Stimulated activated CD8-positive, alpha-beta memory T cell treated with anti-CD3 and anti-CD28 coated beads, Interleukin-12 subunit alpha, Interleukin-12 subunit beta, amount 100 ng/mL, for 24 hours (primary cell): ENCODE results near the gene CXorf58.

Source experiments
- DNase-seq: peaks from one replicate; pipeline ENCODE4 v3.0.0-alpha.2; 2020; ENCODE audit errors: extremely low read depth

Gene CXorf58

DNA sequence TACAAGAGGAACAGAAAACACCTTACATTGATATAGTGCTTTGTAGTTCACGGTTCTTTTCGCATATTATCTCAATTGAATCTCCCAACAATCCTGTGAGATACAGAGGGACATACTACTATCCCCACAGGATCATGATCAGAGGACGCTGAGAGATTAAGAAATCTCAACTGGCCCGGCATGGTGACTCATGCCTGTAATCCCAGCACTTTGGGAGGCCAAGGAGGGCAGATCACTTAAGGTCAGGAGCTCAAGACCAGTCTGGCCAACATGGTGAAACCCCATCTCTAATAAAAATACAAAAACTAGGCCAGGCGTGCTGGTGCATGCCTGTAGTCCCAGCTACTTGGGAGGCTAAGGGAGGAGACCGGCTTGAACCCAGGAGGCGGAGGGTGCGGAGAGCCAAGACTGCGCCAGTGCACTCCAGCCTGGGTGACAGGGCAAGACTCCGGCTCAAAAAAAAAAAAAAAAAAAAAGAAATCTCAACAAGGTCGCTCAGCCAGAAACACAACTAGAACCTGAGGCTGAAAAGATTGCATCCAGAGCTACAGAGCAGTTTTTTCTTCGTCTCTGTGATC, 7.5 kb upstream of the CXorf58 start:
- DNase-seq: no peak

DNA sequence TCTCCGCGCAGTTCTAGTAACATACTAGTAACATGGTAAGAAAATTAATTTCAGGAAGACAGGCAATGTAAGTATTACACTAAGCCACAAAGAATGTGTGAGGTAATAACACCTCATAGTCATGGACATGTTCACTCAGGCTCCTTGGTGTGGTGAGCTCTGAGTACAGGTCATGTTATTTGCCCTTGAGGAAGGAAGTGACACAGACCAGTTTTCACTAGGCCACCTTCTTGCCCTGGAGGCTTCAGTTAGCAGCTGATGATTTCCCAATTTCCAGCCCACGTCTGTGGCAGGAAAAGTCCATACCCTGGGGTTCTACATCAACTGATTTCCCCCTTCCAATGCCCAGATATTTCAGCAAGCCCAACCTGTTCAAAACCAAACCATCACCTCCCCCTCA, 6.7 kb upstream of the CXorf58 start:
- no peak for DNase-seq

DNA sequence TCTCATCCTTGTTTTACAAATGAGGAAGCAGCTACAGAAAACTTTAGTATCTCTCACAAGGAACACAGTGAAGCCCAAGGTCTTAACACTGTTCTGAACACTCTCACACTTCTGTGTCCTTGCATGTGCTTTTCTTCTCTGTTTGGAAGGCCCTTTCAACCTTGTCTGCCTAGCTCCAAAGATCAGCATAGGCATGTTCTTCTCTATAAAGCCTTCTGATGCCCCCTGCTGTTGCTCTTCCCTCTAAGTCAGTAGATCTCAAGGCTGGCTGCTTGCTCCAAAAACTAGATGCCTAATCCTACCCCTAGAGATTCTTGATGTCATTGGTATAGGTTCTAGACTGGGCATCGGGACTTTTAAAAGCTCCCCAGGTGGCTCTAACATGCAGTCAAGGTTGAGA, 6.0 kb upstream of the CXorf58 start:
- no peak for DNase-seq

DNA sequence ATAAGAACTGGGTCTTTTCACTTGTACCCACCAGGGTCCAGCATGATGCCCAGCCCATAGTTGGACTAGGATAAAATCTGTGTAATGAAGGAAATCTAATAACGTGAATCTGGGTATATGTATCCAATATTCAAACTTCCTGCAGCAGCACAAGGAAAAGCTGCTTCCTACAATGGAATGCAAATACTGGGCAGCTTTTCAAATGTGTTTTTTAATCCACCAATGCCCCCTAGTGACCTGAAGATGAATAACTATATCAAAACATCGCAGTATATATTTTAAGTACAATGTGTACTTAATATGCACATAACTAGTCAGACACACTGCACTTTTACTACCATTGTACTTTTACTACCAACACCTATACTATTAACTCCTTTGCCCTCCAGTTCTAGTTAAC, 5.4 kb upstream of the CXorf58 start:
- DNase-seq: no peak

DNA sequence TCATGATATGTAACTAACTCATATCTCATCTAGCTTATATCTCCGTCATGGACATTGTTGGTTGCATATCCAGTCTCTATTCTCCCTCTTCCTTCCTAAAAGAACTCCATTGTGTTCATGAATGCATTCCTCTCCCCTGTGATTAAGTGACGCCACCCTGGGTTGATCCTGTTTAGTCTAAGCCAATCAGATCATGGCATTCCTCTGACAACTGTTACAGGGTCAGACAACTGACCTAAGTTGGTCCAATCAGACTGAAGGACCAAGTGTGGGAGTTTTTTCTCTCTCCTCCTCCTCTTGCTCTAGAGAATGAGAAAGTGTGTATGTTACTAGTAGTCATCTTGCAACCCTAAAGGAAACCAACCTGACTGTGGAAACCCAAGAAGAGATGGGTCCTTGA, 3.7 kb upstream of the CXorf58 start:
- DNase-seq: no peak

DNA sequence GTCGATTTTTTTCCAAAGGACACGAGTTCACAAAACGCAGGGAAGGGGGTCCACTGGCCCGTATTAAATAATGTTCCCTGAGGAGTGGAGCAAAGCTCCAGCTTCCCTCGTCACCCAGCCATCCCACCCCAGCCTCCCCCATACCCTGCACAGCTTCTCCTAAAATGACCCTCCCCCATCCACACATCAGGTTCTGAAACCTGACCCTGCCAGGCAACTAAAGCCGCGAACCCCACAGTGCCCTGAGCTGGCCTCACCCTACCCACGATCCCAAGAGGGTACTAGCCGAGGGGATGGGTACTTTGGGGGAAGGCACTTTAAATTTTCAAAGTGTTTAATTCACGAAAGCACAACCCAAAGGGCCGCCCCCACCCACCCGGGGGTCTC, 702 bp upstream of the CXorf58 start:
- DNase-seq: no peak

DNA sequence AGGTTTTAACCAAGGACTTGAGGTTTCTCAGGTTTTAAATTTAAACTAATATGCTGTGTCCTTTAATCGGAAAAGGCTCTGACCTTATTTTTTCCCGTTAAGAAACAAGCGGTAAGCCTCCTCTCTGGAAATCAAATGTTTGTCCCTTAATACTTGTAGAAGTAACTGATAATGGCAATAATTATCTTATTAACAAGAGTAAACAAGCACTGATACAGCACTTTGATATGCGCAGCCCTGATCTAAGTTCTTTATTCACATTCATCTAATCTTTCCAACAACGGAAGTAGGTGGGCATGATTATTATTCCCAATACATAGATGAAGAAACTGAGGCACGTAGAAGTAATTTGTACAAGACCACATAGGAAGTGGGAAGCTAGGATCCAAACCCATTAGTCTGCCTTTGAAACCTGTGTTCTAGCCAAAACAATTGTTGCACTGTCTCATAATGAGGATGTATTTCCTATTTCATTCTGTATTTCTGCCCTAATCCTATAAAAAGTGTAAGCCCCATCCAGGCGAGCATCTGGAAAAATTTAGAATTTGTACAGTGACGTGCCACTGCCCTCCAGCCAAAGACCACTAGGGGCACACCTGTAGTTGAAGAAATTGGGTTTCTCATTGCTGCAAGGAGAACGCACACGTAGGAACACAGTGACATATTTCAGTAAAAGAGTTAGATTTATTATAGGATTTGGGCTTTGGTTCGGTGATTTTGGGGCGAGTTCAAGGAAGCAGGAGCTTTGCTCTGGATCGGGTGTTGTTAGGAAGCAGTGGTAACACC, 606 bp downstream of the CXorf58 start:
- DNase-seq: no peak

DNA sequence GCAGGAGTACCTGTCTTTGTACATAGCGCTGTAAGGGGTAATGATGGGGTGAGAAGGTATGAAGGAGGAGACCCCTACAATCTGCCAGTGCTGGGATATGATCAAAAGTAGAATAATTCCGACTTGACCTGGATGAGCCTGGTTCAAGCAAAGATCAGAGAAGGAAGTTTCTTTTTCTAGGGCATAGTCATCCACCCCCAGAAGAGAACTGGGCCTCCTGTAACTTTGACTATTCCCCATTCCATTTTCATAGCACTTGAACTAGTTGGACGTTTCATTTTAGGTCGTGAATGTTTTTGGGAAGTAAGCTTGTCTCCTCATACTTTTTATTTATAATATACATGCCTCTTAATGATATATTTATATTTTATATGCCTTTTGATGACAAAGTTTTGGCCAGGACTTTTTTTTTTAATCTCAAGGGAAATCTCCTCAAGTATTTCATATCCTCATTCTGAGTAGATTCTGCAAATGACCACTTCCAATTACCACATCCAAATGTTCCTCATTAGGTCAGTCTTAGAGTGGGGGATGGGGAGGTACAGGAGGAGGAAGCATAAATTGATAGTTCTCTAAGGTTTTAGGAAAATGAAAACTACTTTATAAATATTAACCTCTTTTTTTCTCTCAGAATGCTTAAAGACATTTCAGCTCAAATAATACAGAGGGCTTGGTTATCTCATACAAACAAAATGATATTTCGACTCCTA, 3.5 kb downstream of the CXorf58 start:
- no peak for DNase-seq

DNA sequence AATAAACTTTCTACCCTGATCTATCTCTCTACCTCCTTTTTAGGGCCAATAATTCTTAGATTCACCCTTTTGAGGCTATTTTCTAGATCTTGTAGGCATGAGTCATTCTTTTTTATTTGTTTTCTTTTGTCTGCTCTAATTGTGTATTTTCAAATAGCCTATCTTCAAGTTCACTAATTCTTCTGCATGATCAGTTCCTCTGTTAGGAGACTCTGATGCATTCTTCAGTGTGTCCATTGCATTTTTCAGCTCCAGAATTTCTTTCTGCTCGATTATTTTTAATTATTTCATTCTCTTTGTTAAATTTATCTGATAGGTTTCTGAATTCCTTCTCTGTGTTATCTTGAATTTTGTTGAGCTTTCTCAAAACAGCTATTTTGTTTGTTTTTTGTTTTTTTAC, 11.3 kb downstream of the CXorf58 start:
- no peak for DNase-seq

DNA sequence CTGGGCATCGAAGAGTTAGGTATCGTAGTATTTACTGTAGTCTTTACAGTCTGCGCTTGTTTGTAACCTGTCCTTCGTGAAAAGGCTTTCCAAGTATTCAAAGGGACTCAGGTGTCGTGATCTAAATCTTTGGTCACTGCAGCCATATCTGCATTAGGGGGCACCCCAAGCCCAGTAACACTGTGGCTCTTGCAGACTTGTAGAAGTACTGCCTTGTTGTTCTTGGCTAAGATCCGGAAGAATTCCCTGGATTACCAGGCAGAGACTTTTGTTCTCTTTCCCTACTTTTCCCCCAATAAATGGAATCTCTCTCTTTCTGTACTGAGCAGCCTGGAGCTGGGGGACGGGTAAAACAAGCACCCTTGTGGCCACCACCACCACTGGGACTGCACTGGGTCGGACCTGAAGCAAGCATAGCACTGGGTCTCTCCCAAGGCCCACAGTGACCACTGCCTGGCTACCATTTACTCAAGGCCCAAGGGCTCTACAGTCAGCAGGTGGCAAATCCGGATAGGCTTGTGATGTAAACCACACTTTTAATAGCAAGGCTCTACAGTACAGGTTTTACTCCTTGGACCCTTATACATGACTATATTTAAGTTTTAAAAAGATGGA, 12.0 kb downstream of the CXorf58 start:
- DNase-seq: no peak

DNA sequence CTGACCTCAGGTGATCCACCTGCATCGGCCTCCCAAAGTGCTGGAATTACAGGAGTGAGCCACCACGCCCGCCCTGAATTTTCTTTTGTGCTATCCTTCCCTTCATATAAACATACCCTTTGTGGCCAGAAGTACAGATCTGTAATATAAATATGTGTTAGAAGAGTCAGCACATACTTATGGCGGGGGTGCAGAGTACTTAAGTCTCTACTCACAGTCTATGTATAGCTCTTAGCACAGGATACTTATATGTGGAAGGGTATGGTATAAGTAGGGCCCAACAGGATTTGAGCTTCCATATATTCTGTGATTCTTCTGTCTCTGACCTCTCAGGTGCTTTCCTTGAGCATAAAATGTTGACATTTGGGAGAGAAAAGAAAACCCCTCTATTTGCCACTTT, 18.2 kb downstream of the CXorf58 start:
- no peak for DNase-seq

DNA sequence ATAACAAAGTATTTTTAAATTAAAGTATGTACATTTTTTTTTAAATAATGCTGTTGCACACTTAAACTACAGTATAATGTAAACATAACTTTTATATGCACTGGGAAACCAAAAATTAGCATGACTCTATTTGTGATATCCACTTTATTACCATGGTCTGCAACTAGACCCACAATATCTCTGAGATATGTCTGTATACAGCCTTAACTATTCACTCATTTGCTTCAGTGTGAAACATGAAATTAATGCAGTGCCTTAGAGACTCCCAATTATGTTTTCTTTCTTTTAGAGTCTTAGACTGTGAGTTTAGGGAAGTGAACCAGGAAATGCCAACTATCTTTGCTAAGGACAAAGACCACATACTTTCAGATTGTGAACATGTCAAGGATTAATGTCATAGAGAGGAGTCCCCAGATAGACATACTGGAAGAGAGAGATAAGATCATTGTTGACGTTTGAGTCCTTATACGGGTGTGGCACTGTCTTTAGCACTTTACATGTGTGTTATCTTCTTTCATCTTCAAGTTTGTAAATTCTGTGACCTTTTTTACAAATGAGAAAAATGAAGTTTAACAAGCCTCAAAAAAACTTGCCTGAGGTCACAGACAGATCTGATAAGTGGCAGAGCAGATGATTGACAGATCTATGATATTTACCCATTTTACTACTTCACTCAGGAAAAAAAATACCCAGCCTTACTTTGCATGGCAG, 23.2 kb downstream of the CXorf58 start:
- no peak for DNase-seq

DNA sequence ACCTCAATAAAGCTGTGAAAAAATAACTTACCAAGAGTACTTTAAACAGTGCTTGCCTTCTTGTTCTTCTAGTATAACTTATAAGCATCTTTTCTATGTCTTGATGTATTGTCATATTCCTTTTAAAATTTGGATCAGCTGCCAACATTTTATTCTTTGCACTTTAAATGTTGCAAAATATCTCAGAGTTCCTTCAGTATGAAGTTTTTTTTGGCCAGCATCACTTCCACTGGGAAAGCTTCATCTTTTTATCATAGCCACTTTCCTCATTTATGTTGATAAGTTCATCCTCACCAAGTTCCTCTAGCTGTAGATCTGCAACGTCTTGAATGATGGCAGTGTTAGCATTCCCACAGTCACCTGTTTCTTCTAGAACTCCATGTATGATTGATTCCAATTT, 24.2 kb downstream of the CXorf58 start:
- DNase-seq: no peak

DNA sequence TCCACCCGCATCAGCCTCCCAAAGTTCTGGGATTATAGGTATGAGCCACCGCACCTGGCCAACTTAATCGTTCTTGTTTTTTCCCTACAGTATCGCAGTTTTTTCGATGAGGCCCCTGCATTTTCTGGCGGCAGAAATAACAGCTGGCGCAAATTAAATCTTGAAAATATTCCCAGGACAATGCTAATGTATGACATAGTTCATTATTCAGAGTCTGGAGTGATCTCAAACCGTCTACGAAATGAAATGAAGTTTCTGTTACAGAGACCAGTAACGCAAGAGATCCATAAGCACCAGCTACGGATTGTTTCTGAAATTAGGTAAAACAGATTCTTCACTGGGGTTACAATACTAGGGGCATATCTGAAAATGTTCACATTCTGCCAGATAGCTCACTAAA, 27.3 kb downstream of the CXorf58 start:
- no peak for DNase-seq

DNA sequence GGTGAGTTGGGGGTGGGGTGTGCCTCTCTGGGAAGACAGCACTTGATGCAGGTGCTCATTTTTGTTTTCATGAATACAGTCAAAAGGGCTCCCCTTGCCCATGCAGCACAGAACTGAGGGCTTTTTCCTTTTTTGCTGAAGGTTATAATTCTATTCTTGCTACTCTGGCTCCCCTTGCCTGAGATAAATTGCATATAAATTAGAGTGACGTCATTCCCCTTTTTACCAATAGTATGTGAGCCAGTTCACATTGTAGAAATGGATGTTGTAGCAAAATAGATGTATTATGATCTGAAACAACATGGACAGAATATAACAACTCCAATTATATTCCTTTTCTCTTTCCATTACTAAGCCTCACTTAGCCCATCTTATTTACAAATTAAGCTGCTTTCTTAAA, 28.4 kb downstream of the CXorf58 start:
- DNase-seq: no peak

DNA sequence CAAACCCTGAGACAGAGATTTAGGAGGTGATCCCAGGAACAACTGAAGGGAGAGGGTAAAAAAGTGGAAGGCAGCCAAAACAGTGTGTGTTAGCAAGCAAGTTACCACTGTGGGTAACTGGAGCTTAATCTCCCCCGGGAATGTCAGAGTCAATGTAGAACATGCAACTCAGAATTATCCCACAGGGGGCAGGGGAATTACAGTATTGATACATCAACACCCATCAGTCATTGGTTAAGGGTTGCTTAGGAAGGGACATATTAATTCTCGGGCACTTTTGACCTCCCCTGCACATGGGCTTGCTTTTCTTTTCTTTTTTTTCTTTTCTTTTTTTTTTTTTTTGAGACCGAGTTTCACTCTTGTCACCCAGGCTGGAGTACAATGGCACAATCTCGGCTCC, 29.3 kb downstream of the CXorf58 start:
- no peak for DNase-seq

DNA sequence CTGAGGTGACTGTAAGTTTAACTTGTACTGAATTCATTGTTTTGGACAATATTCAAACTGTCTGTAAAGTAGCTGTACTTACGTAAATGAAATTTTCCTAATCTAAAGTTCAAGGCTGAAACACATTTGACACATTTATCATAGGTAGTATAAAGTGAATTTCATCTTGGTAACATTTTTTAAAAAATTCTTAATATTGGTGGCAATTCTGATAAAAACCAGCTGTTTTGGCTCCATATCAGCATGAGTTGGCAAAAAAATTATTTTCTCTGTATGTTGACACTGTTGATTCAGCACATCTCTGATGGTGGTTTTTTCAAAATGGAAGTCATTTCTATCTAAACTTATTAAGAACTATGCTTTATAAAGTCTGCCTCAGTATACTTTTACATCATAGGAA, 30.9 kb downstream of the CXorf58 start:
- no peak for DNase-seq

DNA sequence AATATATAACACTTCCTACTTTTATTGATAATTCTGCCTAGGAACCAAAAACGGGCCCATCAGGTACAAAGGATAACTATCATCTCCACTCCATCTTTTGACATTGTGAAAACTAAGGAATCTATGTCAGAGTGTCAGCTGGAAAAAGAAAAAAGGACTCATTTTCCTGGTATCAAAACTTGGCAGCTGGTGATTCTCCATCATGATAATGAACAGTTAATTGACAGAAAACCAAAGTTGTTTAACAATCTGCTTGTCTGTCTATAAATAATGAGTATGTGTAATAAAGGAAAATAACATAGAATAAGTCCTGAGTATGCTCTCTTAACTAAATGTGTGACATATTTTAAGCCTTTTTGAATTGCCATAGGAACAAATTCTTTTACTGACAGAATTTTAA, 31.4 kb downstream of the CXorf58 start:
- no peak for DNase-seq

DNA sequence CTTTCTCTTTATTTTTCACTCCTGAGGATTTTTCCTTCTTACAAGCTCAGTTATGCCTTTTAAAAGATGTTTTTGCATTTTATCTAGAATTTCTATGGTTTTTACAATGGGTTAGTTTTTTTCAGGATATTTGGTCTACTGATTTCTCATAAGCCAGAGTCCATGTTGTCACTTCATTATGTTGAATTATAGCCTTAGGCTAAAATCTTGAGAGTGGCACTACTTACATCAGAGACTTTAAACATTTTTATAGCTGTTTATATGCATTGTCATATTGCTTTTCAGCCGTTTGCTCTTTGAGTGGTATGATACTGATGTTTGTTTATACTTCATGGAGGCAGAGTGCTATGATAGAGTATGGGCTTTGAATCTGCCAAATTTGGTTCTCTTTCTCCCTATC, 36.4 kb downstream of the CXorf58 start:
- no peak for DNase-seq

DNA sequence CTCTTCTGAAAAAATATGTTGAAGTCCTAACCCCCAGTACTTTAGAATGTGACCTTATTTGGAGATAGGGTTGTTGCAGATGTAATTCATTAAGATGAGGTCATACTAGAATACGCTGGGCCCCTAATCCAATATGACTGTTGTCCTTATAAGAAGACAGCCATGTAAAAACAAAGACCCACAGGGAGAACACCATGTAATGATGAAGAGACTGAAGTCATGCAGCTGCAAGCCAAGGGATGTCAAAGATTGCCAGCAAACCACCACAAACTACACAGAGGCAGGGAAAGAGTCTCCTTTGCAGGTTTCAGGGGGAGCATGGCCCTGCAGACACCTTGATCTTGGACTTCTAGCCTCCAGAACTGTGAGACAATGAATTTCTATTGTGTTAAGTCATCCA, 37.4 kb downstream of the CXorf58 start:
- DNase-seq: no peak

DNA sequence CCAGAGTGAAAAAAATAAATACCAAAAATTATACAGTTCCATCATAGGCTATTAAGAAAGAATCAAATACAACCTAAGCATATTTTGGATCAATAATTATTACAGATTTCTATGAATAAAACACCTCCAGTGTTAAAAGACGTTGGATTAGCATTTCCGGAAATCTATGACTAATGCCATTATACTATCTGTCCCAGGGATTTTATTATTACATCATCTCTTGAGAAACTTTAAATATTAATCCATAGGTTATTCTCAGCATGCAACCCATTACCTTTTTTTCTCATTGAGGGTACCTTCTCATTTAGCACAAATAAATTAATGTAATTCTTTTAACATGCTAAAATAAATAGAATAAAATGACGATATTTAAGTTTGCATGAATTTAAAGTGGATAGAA, 44.6 kb downstream of the CXorf58 start:
- no peak for DNase-seq
